ENCODE data around the gene DENND1C.

Gene DENND1C

GRCh38 chr19:6479836-6480398, 1.7 kb downstream of the DENND1C start:
- peak; percentile 9 for DNase-seq (ENCODE audit: low spot score)
- in situ Hi-C loops (cut with MboI; ENCODE audit: low pct_unique_long_range_greater_than_20kb, low sequenced_read_pairs, unreplicated experiment) = no loop called here
- no peak for TF ChIP-seq CTCF (IDR thresholded peaks at IDR 0.05; ENCODE audit: extremely low read depth, insufficient read depth, missing control alignments)

- no peak for TF ChIP-seq CTCF (IDR thresholded peaks at IDR 0.05; ENCODE audit: extremely low read depth, insufficient read depth, missing control alignments)
- no peak for DNase-seq (ENCODE audit: low spot score)
- in situ Hi-C loops (cut with MboI; ENCODE audit: low pct_unique_long_range_greater_than_20kb, low sequenced_read_pairs, unreplicated experiment) = no loop called here
Measured at GRCh38 chr19:6478815-6479214, 2.8 kb downstream of the DENND1C start.

GRCh38 chr19:6476896-6477431, 4.6 kb downstream of the DENND1C start:
- DNase-seq (ENCODE audit: low spot score) = no peak
- no peak for TF ChIP-seq CTCF (IDR thresholded peaks at IDR 0.05; ENCODE audit: extremely low read depth, insufficient read depth, missing control alignments)
- in situ Hi-C loops (cut with MboI; ENCODE audit: low pct_unique_long_range_greater_than_20kb, low sequenced_read_pairs, unreplicated experiment) = no loop called here

GRCh38 chr19:6476155-6476895, 5.3 kb downstream of the DENND1C start:
- in situ Hi-C loops (cut with MboI; ENCODE audit: low pct_unique_long_range_greater_than_20kb, low sequenced_read_pairs, unreplicated experiment) = no loop called here
- TF ChIP-seq CTCF (IDR thresholded peaks at IDR 0.05; ENCODE audit: extremely low read depth, insufficient read depth, missing control alignments) = peak; percentile 9
- DNase-seq (ENCODE audit: low spot score) = peak; percentile 83

- in situ Hi-C loops (cut with MboI; ENCODE audit: low pct_unique_long_range_greater_than_20kb, low sequenced_read_pairs, unreplicated experiment) = no loop called here
Measured at GRCh38 chr19:6475321-6476108, 6.1 kb downstream of the DENND1C start.

More at GRCh38 chr19:6475321-6476108, 6.1 kb downstream of the DENND1C start:
- no peak for TF ChIP-seq CTCF (IDR thresholded peaks at IDR 0.05; ENCODE audit: extremely low read depth, insufficient read depth, missing control alignments)
- DNase-seq (ENCODE audit: low spot score) = no peak
